ENCODE measurements around the gene SCG3. TPM values are rescaled to one million over a fixed set of nuclear protein-coding genes. Genes with fewer than 3 reads are reported as not detected.

Gene SCG3
- total RNA-seq, 1 experiment from 2014 or later: 22.7 TPM

DNA sequence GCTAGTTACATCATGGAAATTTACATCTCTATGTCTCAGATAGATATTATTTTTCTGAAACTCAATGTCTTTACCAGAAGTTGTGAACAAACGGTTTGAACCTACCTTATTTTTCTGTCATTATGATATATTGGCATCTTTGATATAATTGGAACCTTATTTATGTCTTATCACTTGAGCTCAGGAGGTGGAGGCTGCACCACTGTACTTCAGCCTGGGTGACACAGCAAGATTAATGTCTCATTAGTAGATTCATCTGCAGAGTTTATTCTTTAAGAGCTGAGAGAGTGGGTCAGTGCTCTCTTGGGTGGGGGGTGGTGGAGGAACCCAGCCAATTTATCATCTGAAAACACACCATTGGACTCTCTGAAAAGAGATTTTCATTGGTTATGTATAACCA is 21.4 kb downstream of the SCG3 start:
- peaks cover 5 to 20% (median 12%) of the 10 kb centered on the region in 3 experiments; a peak in 5 of 7 replicates for H3K36me3 Mint-ChIP-seq (ENCODE audit: insufficient read depth in 1 of 3, low read depth in 3 of 3)
- H3K4me1 Mint-ChIP-seq: no peaks in the 10 kb centered on the region
- H3K9me3 Mint-ChIP-seq: no peaks in the 10 kb centered on the region

More for the DNA sequence above, 21.4 kb downstream of the SCG3 start:
- Histone ChIP-seq H3T11ph (ENCODE audit: low read length) (no peak overlapping the region), H2BK20ac (ENCODE audit: low read depth, low read length, poor library complexity, severe bottlenecking) (no peak overlapping the region), H3K27ac (ENCODE audit: insufficient read length, low read depth, low read length) (no peak overlapping the region), H3K4ac (ENCODE audit: low read depth, low read length) (no peak overlapping the region), H4K91ac (ENCODE audit: insufficient read length, low read depth, low read length) (no peak overlapping the region), H2AK5ac (ENCODE audit: insufficient read length, low read length) (no peak overlapping the region), H2BK5ac (ENCODE audit: insufficient read length, low read length) (no peak overlapping the region), H3K14ac (ENCODE audit: insufficient read depth, low read length) (no peak overlapping the region), H2BK12ac (ENCODE audit: insufficient read length, low read depth, low read length) (no peak overlapping the region), H2BK15ac (ENCODE audit: low read depth, low read length) (no peak overlapping the region), H4K8ac (replicated peaks; ENCODE audit: insufficient read length, low read depth, low read length) (no peak overlapping the region), H3K9me3 (ENCODE audit: control insufficient read depth, low read depth, low read length) (no peaks in the 10 kb centered on the region), H3K79me2 (ENCODE audit: insufficient read depth, low read length) (no peaks in the 10 kb centered on the region), H4K5ac (ENCODE audit: insufficient read length, low read depth, low read length) (no peak overlapping the region), H2AFZ (ENCODE audit: low read length) (no peak overlapping the region), H3K27me3 (ENCODE audit: insufficient read depth, low read length) (no peaks in the 10 kb centered on the region), H3K79me1 (ENCODE audit: insufficient read depth, low read depth, low read length, poor library complexity, severe bottlenecking) (no peaks in the 10 kb centered on the region), H3K9ac (ENCODE audit: extremely low read depth, insufficient read length, low read length) (no peak overlapping the region), H3K18ac (ENCODE audit: insufficient read length, low read depth, low read length) (no peak overlapping the region), H3K23ac (ENCODE audit: insufficient read length, low read depth, low read length) (no peak overlapping the region), H3K4me1 (ENCODE audit: insufficient read depth, low read length) (no peaks in the 10 kb centered on the region), H3K4me2 (ENCODE audit: insufficient read depth, insufficient read length, low read length) (no peak overlapping the region), H2BK120ac (ENCODE audit: low read depth, low read length, poor library complexity, severe bottlenecking) (no peak overlapping the region), H3K56ac (ENCODE audit: insufficient read length, low read depth, low read length) (no peak overlapping the region), H3K23me2 (ENCODE audit: insufficient read length, low read depth, low read length, poor library complexity, severe bottlenecking) (no peaks in the 10 kb centered on the region), H4K20me1 (ENCODE audit: control insufficient read depth, insufficient read depth, insufficient read length) (no peaks in the 10 kb centered on the region)
- Mint-ChIP-seq H3K27ac (no peak overlapping the region), H3K27me3 (ENCODE audit: low read depth) (no peaks in the 10 kb centered on the region), H3K4me3 (no peak overlapping the region)
- no peak for TF ChIP-seq CTCF (conservative IDR thresholded peaks at IDR 0.05)
- no peak for DNase-seq
- WGBS (ENCODE audit: extremely low coverage, insufficient read length, low lambda C conversion rate): no CpG with 5 or more reads among the region's 1 CpG
